ENCODE data around the gene TM7SF3.
"Not testable (repeated sequence)": the region's sequence is repeated elsewhere in the genome, so short reads cannot be mapped to it uniquely, and the experiment has no call there.

The TM7SF3 gene

DNA sequence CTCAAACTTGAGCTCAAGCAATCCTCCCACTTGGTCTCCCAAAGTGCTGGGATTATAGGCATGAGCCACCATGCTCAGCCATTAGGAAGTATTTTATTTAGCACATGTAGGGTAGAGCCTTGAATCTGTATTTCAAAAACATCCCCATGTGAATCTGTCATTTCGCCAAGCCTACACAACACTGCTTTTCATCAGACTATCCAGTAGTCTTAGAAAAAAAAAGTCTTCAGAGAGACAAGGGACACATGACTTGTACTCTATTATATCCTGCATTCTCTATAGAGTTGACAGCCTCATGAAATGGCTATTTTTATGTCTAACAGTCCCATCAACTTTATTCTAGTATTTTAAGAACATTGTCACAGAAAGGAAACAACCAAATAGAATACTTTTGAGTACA, 35.4 kb downstream of the TM7SF3 start:
- no peak for DNase-seq (ENCODE audit: low read depth)

DNA sequence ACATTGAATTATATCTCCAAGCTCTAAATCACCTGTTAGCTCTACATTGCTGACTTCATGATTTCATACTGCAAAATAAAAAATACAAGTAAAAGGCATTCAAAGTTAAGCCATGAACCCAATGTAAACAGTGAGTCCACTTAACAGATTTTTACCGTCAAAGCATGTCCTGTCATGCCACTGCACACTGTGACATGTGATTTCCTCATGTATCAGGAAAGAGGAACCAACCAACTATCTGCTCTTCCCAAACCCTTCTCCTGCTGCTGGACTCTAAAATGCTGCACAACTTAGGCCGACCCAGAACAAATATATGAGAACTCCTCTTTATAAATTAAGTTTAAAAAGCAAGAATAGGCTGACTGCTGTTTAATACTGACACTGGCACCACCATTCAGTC, 37.5 kb downstream of the TM7SF3 start:
- DNase-seq (ENCODE audit: low read depth) = no peak

DNA sequence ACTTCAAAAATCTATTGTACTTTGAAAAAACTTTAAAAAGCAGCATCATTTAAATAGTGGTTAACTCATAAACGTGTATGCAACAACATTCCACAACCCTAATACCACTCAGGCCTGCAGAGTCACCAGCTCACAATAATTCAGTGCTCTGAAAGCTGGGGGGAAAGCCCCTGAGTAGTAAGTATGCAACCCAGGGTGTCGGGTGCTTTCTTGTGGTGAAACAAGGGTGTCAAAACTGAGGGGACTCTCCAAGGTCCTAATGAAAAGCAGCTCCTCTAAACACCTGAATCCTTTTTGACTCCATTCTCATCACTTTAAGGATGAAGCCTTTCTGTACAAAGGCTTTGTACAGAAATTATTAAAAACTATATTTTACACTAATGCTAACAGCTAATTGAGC, 42.2 kb downstream of the TM7SF3 start:
- no peak for DNase-seq (ENCODE audit: low read depth)

DNA sequence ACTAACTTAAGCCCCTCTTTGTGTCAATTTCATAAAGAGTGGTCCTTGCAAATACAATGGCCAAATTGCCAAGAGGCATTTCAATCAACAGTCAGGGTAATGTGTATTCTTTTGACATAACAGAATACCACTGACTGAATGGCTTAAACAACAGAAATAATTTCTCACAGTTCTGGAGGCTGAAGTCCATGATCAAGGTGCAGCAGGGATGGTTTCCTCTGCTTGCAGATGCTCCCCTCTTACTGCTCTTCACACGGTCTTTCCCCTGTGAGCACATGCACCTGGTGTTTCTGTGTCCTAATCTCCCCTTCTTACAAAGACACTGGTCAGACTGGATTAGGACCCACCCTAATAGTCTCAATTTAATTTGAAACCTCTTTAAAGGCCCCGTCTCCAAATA, 44.0 kb downstream of the TM7SF3 start:
- no peak for DNase-seq (ENCODE audit: low read depth)

DNA sequence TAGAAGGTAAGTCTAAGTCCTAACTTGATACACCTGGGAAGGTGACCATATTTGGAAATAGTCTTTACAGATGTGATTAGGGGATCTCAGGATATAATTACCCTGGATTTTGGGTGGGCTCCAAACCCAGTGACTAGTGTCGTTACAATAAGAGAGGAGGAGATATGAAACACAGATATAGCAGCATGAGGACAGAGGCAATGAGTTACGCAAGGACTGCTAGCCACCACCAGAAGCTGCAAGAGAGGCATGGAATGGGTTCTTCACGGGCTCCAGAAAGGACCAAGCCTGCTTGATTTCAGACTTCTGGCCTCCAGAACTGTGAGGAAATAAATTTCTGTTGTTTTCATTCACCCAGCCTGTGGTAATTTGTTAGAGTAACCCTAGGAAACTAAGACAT, 47.3 kb downstream of the TM7SF3 start:
- DNase-seq (ENCODE audit: low read depth) = no peak

DNA sequence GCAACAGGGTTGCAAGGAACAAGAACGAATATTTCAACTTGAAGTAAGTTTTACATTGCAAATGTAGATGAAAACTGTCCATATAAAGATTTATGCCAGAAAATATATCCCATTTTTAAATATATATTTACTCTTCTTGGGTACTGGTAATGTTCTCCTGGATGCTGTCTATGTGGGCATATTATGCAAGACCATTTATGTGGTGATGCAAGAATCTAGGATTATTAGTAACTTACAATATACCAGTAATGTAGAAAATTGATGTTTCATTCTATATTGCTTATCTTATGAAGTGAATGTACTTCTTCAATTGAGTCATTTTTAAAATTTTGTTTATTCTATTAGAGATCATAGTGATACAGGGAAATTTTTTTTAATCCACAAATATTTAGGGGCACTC, 50.8 kb downstream of the TM7SF3 start:
- no peak for DNase-seq (ENCODE audit: low read depth)

DNA sequence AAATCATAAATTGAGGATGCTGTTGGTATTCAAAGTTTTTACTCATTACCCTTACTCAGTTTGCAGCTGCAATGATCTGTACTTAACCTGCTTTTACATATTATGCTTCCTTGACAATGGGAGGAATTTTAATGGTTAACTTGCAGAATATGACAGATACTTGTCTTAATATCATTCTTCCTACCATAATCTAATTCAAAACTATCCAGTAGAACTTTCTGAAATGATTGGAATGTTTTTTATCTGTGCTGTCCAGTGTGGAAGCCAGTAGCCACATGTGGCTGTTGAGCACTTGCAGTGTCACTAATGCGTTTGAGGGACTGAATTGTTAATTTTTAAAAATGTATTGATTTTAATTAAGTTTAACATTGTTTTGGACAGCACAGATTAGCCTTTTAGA, 52.4 kb downstream of the TM7SF3 start:
- DNase-seq (ENCODE audit: low read depth) = no peak

DNA sequence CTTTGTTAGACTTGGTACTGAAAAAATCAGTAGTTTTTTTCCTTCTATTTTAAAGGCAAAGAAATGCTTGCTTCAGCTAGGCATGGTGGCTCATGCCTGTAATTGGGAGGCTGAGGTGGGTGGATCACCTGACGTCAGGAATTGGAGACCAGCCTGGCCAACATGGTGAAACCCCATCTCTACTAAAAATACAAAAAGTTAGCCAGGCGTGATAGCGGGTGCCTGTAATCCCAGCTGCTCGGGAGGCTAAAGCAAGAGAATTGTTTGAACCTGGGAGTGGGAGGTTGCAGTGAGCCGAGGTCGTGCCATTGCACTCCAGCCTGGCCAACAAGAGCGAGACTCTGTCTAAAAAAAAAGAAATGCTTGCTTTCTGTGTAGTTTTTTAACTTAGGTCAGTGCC, 52.8 kb downstream of the TM7SF3 start:
- DNase-seq (ENCODE audit: low read depth) = not testable (repeated sequence)

DNA sequence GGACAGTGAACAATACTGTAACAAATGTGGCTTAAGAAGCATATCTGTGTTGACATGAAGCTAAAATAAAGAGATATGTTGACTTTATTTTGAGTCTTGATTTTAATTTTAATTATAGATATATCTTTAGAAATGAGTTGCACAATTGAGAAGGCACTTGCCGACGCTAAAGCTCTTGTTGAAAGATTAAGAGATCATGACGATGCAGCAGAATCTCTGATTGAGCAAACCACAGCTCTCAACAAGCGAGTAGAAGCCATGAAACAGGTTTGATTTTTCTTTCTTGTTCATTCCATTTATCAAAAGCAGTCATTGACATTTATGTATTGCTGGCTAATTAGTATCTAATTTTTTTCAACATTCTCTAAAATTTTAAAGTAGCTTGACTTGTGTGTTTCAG, 60.2 kb downstream of the TM7SF3 start:
- DNase-seq (ENCODE audit: low read depth) = no peak

DNA sequence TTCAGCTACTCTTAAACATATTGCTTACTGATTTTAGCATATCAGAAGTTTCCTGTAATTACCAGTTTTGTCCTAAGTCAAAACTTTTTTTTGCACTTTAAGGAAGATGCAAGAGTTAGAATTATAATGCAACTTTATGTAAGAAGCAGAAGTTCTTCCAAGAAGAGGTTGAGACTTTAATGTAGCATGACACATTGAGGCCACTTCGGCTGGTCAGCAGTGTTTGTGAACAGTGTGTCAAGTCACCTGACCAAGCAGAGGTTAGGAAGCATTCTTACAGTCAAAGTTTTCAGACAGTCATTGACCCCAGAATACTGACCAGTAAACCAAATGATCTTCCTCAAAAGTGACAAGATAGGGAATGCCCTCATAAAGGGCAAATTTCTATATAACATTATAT, 60.7 kb downstream of the TM7SF3 start:
- no peak for DNase-seq (ENCODE audit: low read depth)

DNA sequence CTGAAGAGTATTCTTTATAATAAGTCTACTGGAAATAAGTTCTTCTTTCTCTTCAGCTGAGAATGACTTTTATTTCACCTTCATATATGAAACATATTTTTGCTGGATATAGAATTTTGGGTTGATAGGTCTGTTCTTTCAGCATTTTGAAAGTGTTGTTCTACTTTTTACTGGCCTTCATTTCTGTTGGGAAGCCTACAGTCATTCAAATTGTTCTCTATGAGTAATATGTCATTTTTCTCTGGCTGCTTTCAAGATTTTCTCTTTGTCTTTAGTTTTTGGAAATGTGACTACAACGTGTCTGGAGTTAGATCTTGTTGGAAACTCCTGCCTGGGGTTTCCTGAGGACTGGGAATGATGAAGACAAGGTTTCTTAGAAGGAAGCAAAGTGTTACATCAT, 65.9 kb downstream of the TM7SF3 start:
- DNase-seq (ENCODE audit: low read depth) = no peak

DNA sequence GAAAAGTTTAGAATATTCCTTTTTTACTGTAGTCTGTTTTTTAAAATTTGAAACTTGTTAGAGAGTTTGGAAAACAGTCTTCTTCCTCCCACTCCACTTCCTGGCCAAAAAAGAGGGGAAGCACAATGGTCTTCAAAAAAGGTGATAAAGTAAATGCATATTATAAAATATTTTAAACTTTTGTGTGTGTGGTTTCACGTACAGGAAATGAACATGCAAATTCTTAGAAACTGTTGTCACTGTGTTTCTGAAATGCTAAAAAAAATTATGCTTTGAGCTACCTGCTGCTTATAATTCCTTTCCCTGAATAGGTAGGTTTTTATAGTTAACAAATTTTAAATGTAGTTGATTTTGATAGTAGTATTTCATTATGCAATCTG, 73.0 kb downstream of the TM7SF3 start:
- DNase-seq (ENCODE audit: low read depth) = no peak

DNA sequence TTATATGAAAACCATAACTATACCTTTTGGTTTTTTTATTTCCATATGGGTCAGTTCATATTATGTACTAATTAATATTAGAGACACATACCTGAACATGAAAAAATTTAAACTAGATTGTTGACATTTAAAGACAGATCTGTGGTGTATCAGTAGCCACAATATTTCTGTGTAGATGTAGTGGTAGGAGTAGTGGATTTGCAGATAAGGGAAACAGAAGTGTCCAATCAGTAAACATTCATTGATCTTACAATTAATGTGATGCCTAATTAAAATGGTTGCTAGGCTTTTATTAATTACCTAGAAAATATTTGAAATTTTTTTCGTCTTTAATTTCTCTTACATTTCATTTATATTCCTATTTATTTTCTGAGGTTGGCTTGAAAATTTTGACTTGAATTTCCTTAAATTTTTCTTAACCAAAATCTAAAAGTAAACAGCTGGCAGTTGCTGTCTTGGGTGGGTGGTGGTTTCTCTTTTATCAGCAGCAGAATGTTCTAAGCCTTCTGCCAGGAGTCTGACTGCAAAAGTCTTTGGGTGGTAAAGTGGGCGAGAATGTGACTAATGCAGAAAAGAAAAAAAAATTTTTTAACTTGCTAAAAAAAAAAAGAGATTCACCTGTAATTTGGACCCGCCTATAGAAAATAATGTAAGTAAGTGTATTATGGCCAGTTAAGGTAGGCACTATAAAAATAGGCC, 73.5 kb downstream of the TM7SF3 start:
- no peak for DNase-seq (ENCODE audit: low read depth)

DNA sequence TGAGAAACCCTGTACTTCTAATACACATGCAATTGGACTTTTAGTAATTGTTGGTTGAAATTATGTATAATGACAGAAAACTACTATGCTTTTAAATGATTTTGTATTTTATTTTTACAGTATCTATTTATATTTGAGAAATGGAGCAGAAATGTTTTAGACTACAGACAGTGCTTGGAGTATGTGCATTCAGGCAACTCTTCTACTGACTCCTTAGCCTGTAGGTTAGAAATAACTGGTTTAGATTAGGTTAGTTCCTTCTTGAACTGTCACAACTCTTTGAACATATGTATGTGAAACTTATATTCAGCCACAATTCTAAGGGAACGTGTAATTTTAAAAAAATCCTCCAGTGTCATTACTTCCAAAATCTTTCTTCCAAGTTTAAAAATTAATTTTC, 74.2 kb downstream of the TM7SF3 start:
- no peak for DNase-seq (ENCODE audit: low read depth)

DNA sequence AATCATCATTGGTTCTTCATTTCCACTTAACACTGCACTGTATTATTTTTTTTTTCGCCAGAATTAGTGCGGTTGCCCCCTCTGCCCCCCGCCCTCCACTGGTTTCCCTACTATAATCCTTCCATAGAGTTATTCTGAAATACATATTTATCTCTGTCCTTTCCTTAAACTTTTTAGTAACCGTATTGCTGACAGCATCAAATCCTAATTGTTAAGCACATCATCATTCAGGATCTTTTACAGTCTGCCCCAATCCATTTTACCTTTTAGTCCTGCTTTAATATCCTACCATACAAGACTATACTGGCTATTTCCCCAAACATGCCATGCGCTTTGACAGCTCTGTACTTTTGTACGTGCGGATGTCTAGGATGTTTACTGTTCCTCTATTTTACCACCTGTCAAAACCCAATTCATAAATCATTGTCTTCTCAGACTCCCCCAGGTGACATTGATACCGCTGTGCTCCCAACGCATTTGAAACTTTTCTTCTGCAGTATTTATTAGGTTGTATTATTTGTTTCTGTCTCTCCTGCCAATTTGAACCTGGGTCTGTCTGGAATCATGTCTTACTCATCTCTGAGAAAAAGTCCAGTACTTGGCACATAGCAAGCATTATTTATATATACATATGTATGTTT, 74.9 kb downstream of the TM7SF3 start:
- no peak for DNase-seq (ENCODE audit: low read depth)

DNA sequence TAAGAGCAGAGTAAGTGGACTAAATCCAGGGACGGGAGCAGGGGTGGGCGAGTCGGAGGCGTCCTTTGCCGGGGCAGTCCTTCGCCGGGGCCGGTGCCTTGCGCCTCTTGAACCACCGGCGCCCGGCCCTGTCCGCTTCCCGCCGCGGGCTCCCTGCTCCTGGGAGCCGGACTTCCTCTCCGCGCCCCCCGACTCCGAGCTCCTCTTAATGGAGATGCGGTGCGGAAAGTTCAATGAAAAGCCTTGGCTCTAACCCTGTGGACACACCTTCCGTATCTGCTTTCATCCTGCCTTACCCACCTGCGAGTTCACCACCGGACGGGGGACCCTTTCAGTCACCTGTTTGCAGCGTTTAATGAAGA, 75.5 kb downstream of the TM7SF3 start:
- no peak for DNase-seq (ENCODE audit: low read depth)

DNA sequence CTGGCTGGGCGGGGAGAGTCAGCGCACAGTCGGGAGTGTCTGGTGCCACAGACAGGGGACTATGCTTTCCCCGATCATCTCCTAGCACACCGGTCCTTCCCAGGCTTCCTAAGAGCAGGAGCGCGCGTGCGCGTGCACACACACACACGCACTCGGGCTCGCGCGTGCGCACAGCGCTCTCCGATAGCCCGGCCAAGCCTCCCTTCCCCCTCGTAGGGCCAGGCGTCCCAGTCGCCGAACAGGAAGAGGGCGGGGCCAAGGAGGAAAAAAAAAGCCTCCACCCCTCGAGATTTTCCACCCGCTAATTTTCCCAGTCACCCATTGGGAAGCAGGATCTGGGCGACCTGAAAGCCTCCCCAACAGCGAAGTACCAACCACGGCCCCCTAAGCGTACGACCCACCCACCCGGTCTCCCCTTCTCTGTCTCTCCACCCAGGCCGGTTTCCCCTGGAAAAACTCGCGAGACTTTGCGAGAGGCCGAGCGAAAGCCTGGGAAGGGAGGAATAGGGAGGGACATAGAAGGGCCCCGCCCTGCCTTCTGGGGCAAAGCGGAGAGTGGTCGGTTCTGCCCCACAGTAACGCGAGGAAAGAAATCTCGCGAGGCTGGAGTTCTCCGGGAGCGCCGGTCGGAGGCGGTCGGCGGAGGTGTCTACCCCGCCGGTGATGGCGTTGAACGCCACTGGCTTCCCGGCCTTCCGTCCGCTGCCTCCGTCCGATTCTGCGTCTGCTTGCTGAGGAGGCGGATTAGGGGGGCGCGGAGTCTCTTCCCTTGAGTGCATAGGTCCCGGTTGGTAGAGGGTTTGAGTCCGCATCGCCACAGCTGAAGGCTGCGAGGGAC, 76.1 kb downstream of the TM7SF3 start, which contains the start of the genes FGFR1OP2 and INTS13:
FGFR1OP2 (plus strand) TSS at position 608 of the 838 bp plus-strand sequence. CDS start 15,689 bp downstream, outside the sequence.
INTS13 (minus strand) TSS at position 119 of the 838 bp plus-strand sequence. CDS start 1,178 bp downstream, outside the sequence.
- peak; percentile 100 for DNase-seq (ENCODE audit: low read depth)

DNA sequence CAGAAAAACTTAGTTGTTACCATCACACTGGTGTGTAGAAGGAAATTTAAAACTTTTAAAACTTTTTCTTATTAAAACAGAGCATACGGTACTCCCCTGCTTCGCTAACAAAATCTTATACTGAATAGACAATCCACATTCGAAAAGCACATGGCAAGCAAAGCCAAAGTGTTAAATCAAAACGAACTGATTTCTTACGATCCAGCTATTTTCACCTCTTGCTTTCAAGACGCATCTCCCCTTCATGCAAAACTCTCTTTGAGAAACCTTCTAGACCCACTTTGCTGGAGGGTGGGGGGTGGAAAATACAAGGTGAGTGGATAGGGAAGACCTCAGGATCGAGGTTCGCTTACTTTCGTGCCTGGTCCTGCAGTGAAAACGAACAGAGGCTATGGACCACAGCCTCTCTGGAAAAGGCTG, 76.7 kb downstream of the TM7SF3 start:
- no peak for DNase-seq (ENCODE audit: low read depth)

DNA sequence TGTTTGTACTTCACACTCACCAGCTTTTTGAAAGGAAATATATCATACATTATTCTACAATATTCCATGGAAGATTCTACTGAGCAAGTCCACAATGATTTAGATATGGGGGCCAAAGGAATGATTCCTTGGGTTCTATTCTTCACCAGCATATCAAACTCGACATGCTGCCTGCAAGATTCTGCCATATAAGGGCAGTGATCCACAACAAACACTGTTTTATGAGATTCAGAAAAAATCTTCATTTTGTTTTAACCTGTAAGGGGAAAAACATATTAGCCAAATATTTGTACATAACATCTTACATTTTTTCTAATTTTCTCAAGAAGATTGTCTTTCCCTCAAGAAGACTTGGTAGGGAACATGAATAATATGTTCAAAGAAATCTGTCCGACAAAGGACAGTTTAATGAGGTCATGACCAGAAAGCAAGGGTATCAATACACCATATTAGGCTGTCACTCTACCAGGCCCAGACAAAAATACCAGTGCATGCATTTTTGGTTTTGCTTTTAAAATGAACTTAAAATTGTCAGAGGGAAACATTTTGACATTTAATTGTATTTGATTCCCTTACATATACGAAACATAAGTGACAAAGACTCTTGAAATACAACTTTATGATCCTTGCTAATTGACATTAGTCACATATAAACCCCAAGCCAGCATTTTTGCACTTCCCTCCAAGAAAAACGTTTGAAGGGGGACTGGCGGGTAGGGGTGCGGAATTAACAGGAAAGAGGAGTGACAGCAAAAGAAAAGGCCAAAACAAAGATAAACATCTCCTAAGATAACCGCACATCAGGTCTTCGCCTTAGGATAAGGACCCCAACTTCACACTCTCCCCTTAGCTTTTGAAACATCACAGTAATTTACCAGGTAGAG, 77.4 kb downstream of the TM7SF3 start:
- DNase-seq (ENCODE audit: low read depth) = no peak

DNA sequence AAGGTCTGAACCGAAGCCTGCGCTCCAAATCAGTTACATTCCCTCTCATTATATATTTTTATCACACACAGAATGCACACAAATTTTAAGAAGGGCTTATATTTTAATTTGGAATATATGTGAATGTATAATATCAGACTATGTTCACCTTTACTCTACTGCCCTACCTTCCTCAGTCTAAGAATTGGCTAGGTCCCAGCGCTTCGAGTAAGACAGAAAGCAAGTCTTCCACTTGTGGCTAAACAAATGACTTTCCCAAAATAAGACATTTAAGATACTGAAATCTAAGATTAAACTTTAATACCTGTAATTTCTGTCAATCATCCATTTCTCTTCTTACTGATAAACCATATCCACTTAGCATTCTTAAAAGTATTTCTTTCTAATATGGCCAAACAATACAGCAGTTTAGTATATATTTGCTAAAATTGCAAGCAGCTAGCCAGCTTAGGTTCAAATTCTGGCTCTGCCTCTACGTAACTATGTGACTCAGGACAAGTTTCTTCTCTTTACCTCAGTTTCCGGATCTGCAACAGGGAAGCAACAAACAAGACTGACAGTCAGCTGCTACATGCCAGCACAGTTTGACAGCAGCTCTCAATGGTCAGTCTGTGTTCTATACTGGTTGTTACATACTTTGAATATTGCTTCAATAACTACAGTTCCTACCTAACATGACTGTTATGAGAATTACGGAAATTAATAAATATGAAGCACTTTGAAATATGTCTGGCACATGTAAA, 78.4 kb downstream of the TM7SF3 start:
- no peak for DNase-seq (ENCODE audit: low read depth)

DNA sequence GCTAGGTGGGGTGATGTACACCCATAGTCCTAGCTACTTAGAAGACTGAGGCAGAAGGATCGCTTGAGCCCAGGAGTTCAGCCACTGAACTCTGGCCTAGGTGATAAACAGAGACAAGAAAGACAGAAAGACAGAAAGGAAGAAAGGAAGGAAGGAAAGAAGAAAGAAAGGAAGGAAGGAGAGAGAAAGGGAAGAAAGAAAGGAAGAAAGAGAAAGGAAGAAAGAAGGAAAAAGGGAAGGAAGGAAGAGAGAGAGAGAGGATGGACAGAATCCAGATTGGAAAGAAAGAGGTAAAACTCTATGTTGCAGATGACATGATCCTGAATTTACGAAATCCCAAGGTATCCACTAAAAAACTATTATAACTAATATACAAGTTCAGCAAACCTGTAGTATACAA, 84.6 kb downstream of the TM7SF3 start:
- DNase-seq (ENCODE audit: low read depth) = no peak

Measured in HS-27A (cell line).